CD4-positive, alpha-beta T cell (primary cell): Measurements from ENCODE around the gene ABCC8. TPM values are rescaled to one million over a fixed set of nuclear protein-coding genes. Genes with fewer than 3 reads are reported as not detected.

ENCODE experiments used
- ATAC-seq: fragments of 200-7000 bp; cut with Tn5 transposase; one replicate; pipeline ENCODE4 v1.10.0; 2022; ENCODE audit warnings: mild to moderate bottlenecking; ENCODE audit not compliant: poor library complexity
- CTCF ChIA-PET: fragments of 350-600 bp; sonication (Branson Sonifier 250); formaldehyde crosslinking; loops from one replicate; lab custom pipeline; 2021; ENCODE audit warnings: antibody characterized with exemption, inconsistent platforms; lab: Charles Lee
- POLR2A ChIA-PET: fragments of 350-600 bp; sonication (Branson Sonifier 250); formaldehyde crosslinking; loops from one replicate; lab custom pipeline; 2021; ENCODE audit warnings: antibody characterized with exemption, inconsistent platforms; lab: Charles Lee
- DNase-seq, 14 experiments: peaks; one replicate each; pipeline ENCODE4 v3.0.0-alpha.2; 2013 to 2020; ENCODE audit warnings: mixed read lengths in 2 of 14
- H3K27ac ChIP-seq, 2 donors: one replicate each; pipeline versions ENCODE4 v1.5.1 to v1.7.0; 2013; ENCODE audit warnings: low read length in 2 of 2, low read depth in 1 of 2, mild to moderate bottlenecking in 1 of 2
- H3K27me3 ChIP-seq, 2 experiments: 1 replicate in 1 of 2; 2 replicates in 1 of 2; pipeline versions ENCODE4 v1.6.1 to v1.7.0; 2013; ENCODE audit warnings: low read length in 2 of 2, control low read depth in 1 of 2, mild to moderate bottlenecking in 1 of 2, moderate library complexity in 1 of 2; ENCODE audit not compliant: insufficient read depth in 2 of 2, control insufficient read depth in 1 of 2
- H3K36me3 ChIP-seq: one replicate; pipeline ENCODE4 v1.6.1; 2013; ENCODE audit warnings: low read length, control low read depth; ENCODE audit not compliant: insufficient read depth
- H3K4me1 ChIP-seq: one replicate; pipeline ENCODE4 v1.6.1; 2013; ENCODE audit warnings: low read length, control low read depth; ENCODE audit not compliant: insufficient read depth
- H3K4me3 ChIP-seq: one replicate; pipeline ENCODE4 v1.5.1; 2013; ENCODE audit warnings: mild to moderate bottlenecking, low read length, moderate library complexity
- H3K9me3 ChIP-seq, 2 experiments: 1 replicate in 1 of 2; 2 replicates in 1 of 2; pipeline versions ENCODE4 v1.6.1 to v1.7.0; 2013; ENCODE audit warnings: low read length in 2 of 2, mild to moderate bottlenecking in 2 of 2, control low read depth in 1 of 2, moderate library complexity in 1 of 2; ENCODE audit not compliant: control insufficient read depth in 1 of 2, insufficient read depth in 1 of 2
- H3K27ac Mint-ChIP-seq: one replicate; pipeline ENCODE4 v1.8.0; 2020; ENCODE audit warnings: mixed read lengths
- H3K27me3 Mint-ChIP-seq: one replicate; pipeline ENCODE4 v1.8.0; 2021; ENCODE audit warnings: mixed read lengths
- H3K36me3 Mint-ChIP-seq: one replicate; pipeline ENCODE4 v1.8.0; 2021; ENCODE audit warnings: low read depth, mixed read lengths
- H3K4me1 Mint-ChIP-seq: one replicate; pipeline ENCODE4 v1.8.0; 2021; ENCODE audit warnings: low read depth, mixed read lengths
- H3K4me3 Mint-ChIP-seq: one replicate; pipeline ENCODE4 v1.8.0; 2020; ENCODE audit warnings: mild to moderate bottlenecking, mixed read lengths
- H3K9me3 Mint-ChIP-seq: one replicate; pipeline ENCODE4 v1.8.0; 2020; ENCODE audit warnings: mixed read lengths
- CTCF ChIP-seq: fragments of 200-600 bp; IDR thresholded peaks from one replicate; pipeline ENCODE4 v1.8.0; 2022; ENCODE audit warnings: antibody characterized with exemption, mild to moderate bottlenecking
- intact Hi-C, 2 experiments: fragments of 100-400 bp; cut with DNase I in 1 of 2; cut with micrococcal nuclease in 1 of 2; formaldehyde crosslinking; loops; one replicate each; pipeline versions ENCODE4 v1.15.1 to v1.9.0; 2023 to 2025; cut with DNase I, micrococcal nuclease
- total RNA-seq, 174 experiments: library from RNA in 2 of 174; stranded (reverse) in 2 of 174; gene quantifications; one replicate each; pipeline ENCODE4 v1.2.3 and lab custom pipeline; 2021 to 2026

ABCC8 gene
- total RNA-seq, 2 experiments from 2014 or later: not detected

- DNase-seq (no peak), ATAC-seq (no peak)
- intact Hi-C loops: no loop called here
- H3K9me3 ChIP-seq: no peaks in the 10 kb centered on the region
- no peaks in the 10 kb centered on the region for H3K27me3 Mint-ChIP-seq
- no peaks in the 10 kb centered on the region for H3K36me3 Mint-ChIP-seq
- no peak overlapping the region for H3K27ac ChIP-seq
- no peaks in the 10 kb centered on the region for H3K4me1 ChIP-seq
- no peak overlapping the region for H3K4me3 Mint-ChIP-seq
- no peaks in the 10 kb centered on the region for H3K36me3 ChIP-seq
- ChIA-PET CTCF (interaction anchor here (2.3 kb wide), 1 partner anchor 13 kb away, joined by 6 read pairs; no protein-coding TSS in a partner anchor), POLR2A (no interaction called here)
- H3K4me3 ChIP-seq: no peak overlapping the region
- TF ChIP-seq CTCF: no peak
- H3K4me1 Mint-ChIP-seq: no peaks in the 10 kb centered on the region
- H3K27ac Mint-ChIP-seq: no peak overlapping the region
- no peaks in the 10 kb centered on the region for H3K27me3 ChIP-seq
- no peaks in the 10 kb centered on the region for H3K9me3 Mint-ChIP-seq
Observed at GRCh38 chr11:17397311-17398002, 79.2 kb downstream of the ABCC8 start.

- DNase-seq: no peak
- intact Hi-C loops: no loop called here
- no peaks in the 10 kb centered on the region for H3K9me3 Mint-ChIP-seq
- Histone ChIP-seq H3K4me1 (no peaks in the 10 kb centered on the region), H3K27ac (no peak overlapping the region), H3K36me3 (no peaks in the 10 kb centered on the region), H3K27me3 (no peaks in the 10 kb centered on the region), H3K4me3 (no peak overlapping the region), H3K9me3 (no peaks in the 10 kb centered on the region)
- H3K27ac Mint-ChIP-seq: no peak overlapping the region
- no peaks in the 10 kb centered on the region for H3K36me3 Mint-ChIP-seq
- POLR2A ChIA-PET: no interaction called here
- no peak for TF ChIP-seq CTCF
- no peak for ATAC-seq
- no peaks in the 10 kb centered on the region for H3K27me3 Mint-ChIP-seq
- no peak overlapping the region for H3K4me3 Mint-ChIP-seq
- CTCF ChIA-PET: interaction anchor here (2.3 kb wide), 1 partner anchor 13 kb away, joined by 6 read pairs; no protein-coding TSS in a partner anchor
- no peaks in the 10 kb centered on the region for H3K4me1 Mint-ChIP-seq
Observed at GRCh38 chr11:17396598-17397310, 79.9 kb downstream of the ABCC8 start.

- CTCF ChIA-PET: interaction anchor here (2.3 kb wide), 1 partner anchor 12 kb away, joined by 6 read pairs; no protein-coding TSS in a partner anchor
- Histone ChIP-seq H3K4me3 (no peak overlapping the region), H3K36me3 (no peaks in the 10 kb centered on the region), H3K4me1 (no peaks in the 10 kb centered on the region), H3K27ac (no peak overlapping the region), H3K27me3 (no peaks in the 10 kb centered on the region), H3K9me3 (no peaks in the 10 kb centered on the region)
- no peaks in the 10 kb centered on the region for H3K9me3 Mint-ChIP-seq
- no peaks in the 10 kb centered on the region for H3K36me3 Mint-ChIP-seq
- H3K4me1 Mint-ChIP-seq: no peaks in the 10 kb centered on the region
- POLR2A ChIA-PET: no interaction called here
- ATAC-seq (no peak), DNase-seq (no peak)
- no peak overlapping the region for H3K4me3 Mint-ChIP-seq
- no peak for TF ChIP-seq CTCF
- H3K27ac Mint-ChIP-seq: no peak overlapping the region
- intact Hi-C loops: no loop called here
- H3K27me3 Mint-ChIP-seq: no peaks in the 10 kb centered on the region
Observed at GRCh38 chr11:17395978-17396377, 80.7 kb downstream of the ABCC8 start.
